Fibroblast of lung (primary cell): ENCODE results near the gene ANK2. TPM values are rescaled to one million over a fixed set of nuclear protein-coding genes. Genes with fewer than 3 reads are reported as not detected.

Experiments
- DNase-seq, 2 donors: peaks; one replicate each; pipeline versions ENCODE4 v3.0.0 to v3.0.0-alpha.2; 2010; ENCODE audit warnings: low read depth in 2 of 2
- H2AFZ ChIP-seq: 2 replicates; pipeline ENCODE4 v1.5.1; 2012; ENCODE audit warnings: low read length, control low read depth, inconsistent platforms
- H3K27ac ChIP-seq: 2 replicates; pipeline ENCODE4 v1.5.1; 2011; ENCODE audit warnings: low read length, control low read depth; ENCODE audit not compliant: insufficient read depth
- H3K27me3 ChIP-seq: 2 replicates; pipeline ENCODE4 v1.5.1; 2011; ENCODE audit warnings: mild to moderate bottlenecking, low read length; ENCODE audit not compliant: control insufficient read depth, insufficient read depth
- H3K36me3 ChIP-seq: 2 replicates; pipeline ENCODE4 v1.5.1; 2011; ENCODE audit warnings: low read length; ENCODE audit not compliant: control insufficient read depth, insufficient read depth
- H3K4me1 ChIP-seq: 2 replicates; pipeline ENCODE4 v1.5.1; 2011; ENCODE audit warnings: low read length; ENCODE audit not compliant: control insufficient read depth, insufficient read depth; ENCODE audit errors: extremely low read depth
- H3K4me2 ChIP-seq: 2 replicates; pipeline ENCODE4 v1.5.1; 2011; ENCODE audit warnings: low read length, control low read depth; ENCODE audit not compliant: insufficient read depth; ENCODE audit errors: extremely low read depth
- H3K4me3 ChIP-seq, 4 experiments: fragments of 200-600 bp in 1 of 4; sonication (generic) in 1 of 4; replicated peaks in 1 of 4; 2 replicates each; pipeline ENCODE4 v1.5.1; 2011 to 2016; ENCODE audit warnings: low read length in 4 of 4, low read depth in 3 of 4, mild to moderate bottlenecking in 3 of 4, control low read depth in 2 of 4, inconsistent platforms in 1 of 4, mixed read lengths in 1 of 4; ENCODE audit not compliant: insufficient read depth in 1 of 4; ENCODE audit errors: control extremely low read depth in 1 of 4
- H3K79me2 ChIP-seq: 2 replicates; pipeline ENCODE4 v1.5.1; 2012; ENCODE audit warnings: mild to moderate bottlenecking, low read length, inconsistent platforms; ENCODE audit not compliant: control insufficient read depth, insufficient read depth
- H3K9ac ChIP-seq: 2 replicates; pipeline ENCODE4 v1.5.1; 2011; ENCODE audit warnings: mild to moderate bottlenecking, low read length, control low read depth; ENCODE audit not compliant: insufficient read depth
- H3K9me3 ChIP-seq: 2 replicates; pipeline ENCODE4 v1.5.1; 2012; ENCODE audit warnings: low read depth, low read length; ENCODE audit not compliant: control insufficient read depth, insufficient read depth
- H4K20me1 ChIP-seq: 2 replicates; pipeline ENCODE4 v1.5.1; 2011; ENCODE audit warnings: low read length; ENCODE audit not compliant: control insufficient read depth, insufficient read depth; ENCODE audit errors: extremely low read depth
- CTCF ChIP-seq, 2 donors: IDR thresholded peaks in 1 of 2; conservative IDR thresholded peaks in 1 of 2; 1 replicate in 1 of 2; 2 replicates in 1 of 2; pipeline ENCODE4 v1.5.1; 2011 to 2012; ENCODE audit warnings: low read length in 2 of 2, control low read depth in 1 of 2, inconsistent platforms in 1 of 2, low read depth in 1 of 2, mild to moderate bottlenecking in 1 of 2
- EZH2 ChIP-seq: IDR thresholded peaks from 2 replicates; pipeline ENCODE4 v1.5.1; 2012; ENCODE audit warnings: low read length, control low read depth, mild to moderate bottlenecking; ENCODE audit errors: missing control alignments
- polyA plus RNA-seq, 2 donors: library from polyadenylated mRNA; depleted of rRNA in 1 of 2; stranded (reverse) in 1 of 2; unstranded in 1 of 2; fragments of >200 nt; gene quantifications; 2 replicates each; pipeline ENCODE4 v1.2.1, GENCODE V29; 2011 to 2012; ENCODE audit warnings: missing spikeins in 1 of 2
- total RNA-seq: library from RNA; depleted of rRNA; stranded (reverse); fragments of >200 nt; gene quantifications from 2 replicates; pipeline ENCODE4 v1.2.1, GENCODE V29; 2014

ANK2 gene
- total and polyA plus RNA-seq, 2 donors (not counting 1 experiment from before 2014, with no cell fraction given), result 10.9 to 95.1 TPM

- no peaks in the 10 kb centered on the region for H3K4me1 ChIP-seq
- no peak overlapping the region for H3K4me2 ChIP-seq
- H3K9me3 ChIP-seq, result no peaks in the 10 kb centered on the region
- no peaks in the 10 kb centered on the region for H3K79me2 ChIP-seq
- no peaks in the 10 kb centered on the region for H4K20me1 ChIP-seq
- H3K4me3 ChIP-seq, result no peak overlapping the region
- peak in 1 of 2 donors; percentile 54 for DNase-seq
- no peaks in the 10 kb centered on the region for H3K27me3 ChIP-seq
- H3K36me3 ChIP-seq, result no peaks in the 10 kb centered on the region
- H3K27ac ChIP-seq, result no peak overlapping the region
- H3K9ac ChIP-seq, result no peak overlapping the region
- TF ChIP-seq CTCF (conservative IDR thresholded peaks at IDR 0.05 in 1 of 2, IDR thresholded peaks at IDR 0.05 in 1 of 2; ENCODE audit: low read depth in 1 of 2, low read length in 2 of 2), result no peak
- no peak for TF ChIP-seq EZH2
- H2AFZ ChIP-seq, result no peak overlapping the region
Measured at GRCh38 chr4:113101669-113102068, 52.2 kb downstream of the ANK2 start.

- Histone ChIP-seq H3K36me3 (no peaks in the 10 kb centered on the region), H3K27me3 (no peaks in the 10 kb centered on the region), H3K4me3 (no peak overlapping the region), H3K79me2 (no peaks in the 10 kb centered on the region), H3K9ac (no peak overlapping the region), H3K9me3 (no peaks in the 10 kb centered on the region), H3K27ac (no peak overlapping the region), H3K4me2 (no peak overlapping the region), H3K4me1 (no peaks in the 10 kb centered on the region), H4K20me1 (no peaks in the 10 kb centered on the region), H2AFZ (no peak overlapping the region)
- no peak for TF ChIP-seq CTCF (conservative IDR thresholded peaks at IDR 0.05 in 1 of 2, IDR thresholded peaks at IDR 0.05 in 1 of 2; ENCODE audit: low read depth in 1 of 2, low read length in 2 of 2)
- TF ChIP-seq EZH2, result no peak
- no peak for DNase-seq
Measured at GRCh38 chr4:113103556-113103955, 54.1 kb downstream of the ANK2 start.

GRCh38 chr4:113106108-113106507, 56.7 kb downstream of the ANK2 start:
- Histone ChIP-seq H4K20me1 (no peaks in the 10 kb centered on the region), H3K4me3 (no peak overlapping the region), H3K9me3 (no peaks in the 10 kb centered on the region), H3K9ac (no peak overlapping the region), H3K27me3 (no peaks in the 10 kb centered on the region), H3K4me2 (no peak overlapping the region), H3K4me1 (no peaks in the 10 kb centered on the region), H3K27ac (no peak overlapping the region), H3K79me2 (no peaks in the 10 kb centered on the region), H3K36me3 (no peaks in the 10 kb centered on the region), H2AFZ (no peak overlapping the region)
- no peak for TF ChIP-seq EZH2
- TF ChIP-seq CTCF (conservative IDR thresholded peaks at IDR 0.05 in 1 of 2, IDR thresholded peaks at IDR 0.05 in 1 of 2; ENCODE audit: low read depth in 1 of 2, low read length in 2 of 2), result peak; percentile 35 to 49
- DNase-seq, result peak; percentile 48 to 77
